ENCODE measurements around the gene TCF7. TPM values are rescaled to one million over a fixed set of nuclear protein-coding genes. Genes with fewer than 3 reads are reported as not detected.

Gene TCF7
- total RNA-seq, 1 donor from 2014 or later = 7.5 TPM

DNA sequence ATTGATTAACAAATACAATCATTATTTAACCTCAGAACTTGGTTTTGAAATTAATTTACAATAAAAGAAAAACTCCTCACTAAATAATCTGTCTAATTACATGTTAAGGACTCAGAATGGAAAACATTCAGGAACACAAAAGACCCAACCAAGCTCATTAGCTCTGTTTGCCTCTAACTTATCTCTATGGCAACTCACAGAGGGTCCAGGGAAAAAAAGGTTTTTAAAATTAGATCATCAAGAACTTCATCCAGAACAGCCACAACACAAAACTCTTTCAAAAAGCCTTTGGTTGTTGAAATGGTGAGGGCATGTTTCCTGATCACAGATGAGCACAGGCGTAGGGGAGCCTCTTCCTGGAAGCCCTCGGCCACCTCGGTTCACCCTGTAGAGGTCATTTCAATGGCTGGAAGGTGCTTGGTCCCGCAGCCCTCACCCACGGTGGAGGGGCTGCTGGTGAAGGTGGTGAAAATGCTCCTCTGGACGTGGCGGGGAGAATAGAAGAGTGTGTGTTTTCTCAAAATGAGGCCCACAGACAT lies 17.2 kb upstream of the TCF7 start:
- Mint-ChIP-seq H3K4me1 (peaks cover 12% of the 10 kb centered on the region), H3K27ac (no peak overlapping the region), H3K27me3 (ENCODE audit: low read depth) (peaks cover 13% of the 10 kb centered on the region), H3K36me3 (no peaks in the 10 kb centered on the region), H3K9me3 (no peaks in the 10 kb centered on the region), H3K4me3 (no peak overlapping the region)
- no peak for TF ChIP-seq CTCF (IDR thresholded peaks at IDR 0.05; ENCODE audit: unreplicated experiment)
- no peak for DNase-seq (ENCODE audit: low spot score in 2 of 2, unreplicated experiment in 2 of 2)

DNA sequence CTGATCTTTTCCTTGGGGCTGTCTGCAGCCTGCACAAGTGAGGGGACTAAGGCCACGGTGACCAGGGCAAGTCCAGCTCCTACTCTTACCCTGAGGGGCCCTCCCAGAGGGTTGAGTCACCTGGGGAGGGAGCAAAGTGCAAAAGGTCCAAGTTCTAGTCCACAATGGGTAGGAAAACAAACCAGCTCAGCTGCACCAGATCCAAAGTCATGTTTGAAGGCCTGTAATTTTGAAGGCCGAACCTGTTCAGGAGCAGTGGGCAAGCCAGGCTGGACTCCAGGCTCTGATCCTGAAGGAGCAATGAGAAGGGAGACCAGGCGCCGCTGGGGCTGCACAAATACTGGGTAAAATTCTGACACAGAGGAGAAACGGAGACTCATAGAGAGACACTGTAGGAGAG lies 15.8 kb upstream of the TCF7 start:
- TF ChIP-seq CTCF (IDR thresholded peaks at IDR 0.05; ENCODE audit: unreplicated experiment) = no peak
- no peaks in the 10 kb centered on the region for H3K36me3 Mint-ChIP-seq
- H3K4me1 Mint-ChIP-seq = peaks cover 12% of the 10 kb centered on the region
- no peaks in the 10 kb centered on the region for H3K9me3 Mint-ChIP-seq
- no peak overlapping the region for H3K27ac Mint-ChIP-seq
- no peak for DNase-seq (ENCODE audit: low spot score in 2 of 2, unreplicated experiment in 2 of 2)
- H3K4me3 Mint-ChIP-seq = no peak overlapping the region
- H3K27me3 Mint-ChIP-seq (ENCODE audit: low read depth) = peaks cover 10% of the 10 kb centered on the region

DNA sequence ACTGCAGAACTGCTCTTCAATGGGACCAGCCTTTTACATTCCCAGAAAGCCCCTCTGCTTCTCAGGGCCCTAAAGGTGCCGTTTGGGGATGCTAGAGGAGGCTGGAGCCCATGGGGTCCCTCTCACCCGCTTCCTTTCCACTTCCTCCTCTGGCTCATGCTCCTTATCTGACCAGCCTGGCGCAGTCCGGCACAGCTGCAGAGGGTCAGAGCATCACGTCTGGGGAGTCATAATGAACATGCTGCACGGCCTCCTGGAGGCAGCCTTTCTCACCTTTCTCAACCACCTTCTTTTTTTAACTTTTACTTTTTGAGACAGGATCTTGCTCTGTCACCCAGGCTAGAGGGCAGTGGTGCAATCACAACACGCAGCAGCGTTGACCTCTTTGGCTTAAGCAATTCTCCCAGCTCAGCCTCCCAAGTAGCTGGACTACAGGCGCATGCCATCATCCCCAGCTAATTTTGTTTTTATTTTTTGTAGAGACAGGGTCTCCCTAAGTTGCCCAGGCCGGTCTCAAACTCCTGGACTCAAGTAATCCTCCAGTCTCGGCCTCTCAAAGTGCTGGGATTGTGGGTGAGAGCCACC lies 15.1 kb upstream of the TCF7 start:
- peaks cover 12% of the 10 kb centered on the region for H3K4me1 Mint-ChIP-seq
- no peak for DNase-seq (ENCODE audit: low spot score in 2 of 2, unreplicated experiment in 2 of 2)
- no peaks in the 10 kb centered on the region for H3K36me3 Mint-ChIP-seq
- H3K4me3 Mint-ChIP-seq = no peak overlapping the region
- H3K9me3 Mint-ChIP-seq = no peaks in the 10 kb centered on the region
- no peak for TF ChIP-seq CTCF (IDR thresholded peaks at IDR 0.05; ENCODE audit: unreplicated experiment)
- no peak overlapping the region for H3K27ac Mint-ChIP-seq
- peaks cover 7% of the 10 kb centered on the region for H3K27me3 Mint-ChIP-seq (ENCODE audit: low read depth)

DNA sequence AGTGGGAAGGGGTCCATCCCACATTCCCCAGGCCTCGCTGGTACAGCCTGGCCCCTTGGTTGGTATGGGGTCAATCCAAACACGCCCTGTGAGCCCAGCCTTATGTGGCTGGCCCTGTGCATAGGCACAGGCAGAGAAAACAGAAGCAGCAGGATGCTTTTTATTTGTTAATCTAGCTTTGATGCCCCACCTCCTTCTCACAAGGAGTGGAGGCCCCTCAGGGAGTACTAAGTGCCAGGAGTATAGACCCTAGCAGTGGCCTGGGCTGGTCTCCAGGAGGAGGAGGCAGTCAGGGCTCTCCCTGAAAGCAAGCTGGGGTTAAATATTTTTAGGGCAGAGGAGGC lies 14.6 kb upstream of the TCF7 start:
- H3K4me1 Mint-ChIP-seq = peaks cover 12% of the 10 kb centered on the region
- no peaks in the 10 kb centered on the region for H3K36me3 Mint-ChIP-seq
- H3K27ac Mint-ChIP-seq = no peak overlapping the region
- no peak for DNase-seq (ENCODE audit: low spot score in 2 of 2, unreplicated experiment in 2 of 2)
- peaks cover 9% of the 10 kb centered on the region for H3K27me3 Mint-ChIP-seq (ENCODE audit: low read depth)
- no peak overlapping the region for H3K4me3 Mint-ChIP-seq
- H3K9me3 Mint-ChIP-seq = no peaks in the 10 kb centered on the region
- no peak for TF ChIP-seq CTCF (IDR thresholded peaks at IDR 0.05; ENCODE audit: unreplicated experiment)

- TF ChIP-seq CTCF (IDR thresholded peaks at IDR 0.05; ENCODE audit: unreplicated experiment) = no peak
- H3K4me3 Mint-ChIP-seq = no peak overlapping the region
- no peaks in the 10 kb centered on the region for H3K9me3 Mint-ChIP-seq
- no peak for DNase-seq (ENCODE audit: low spot score in 2 of 2, unreplicated experiment in 2 of 2)
- no peaks in the 10 kb centered on the region for H3K36me3 Mint-ChIP-seq
- peak overlapping the region; percentile 16 for H3K27ac Mint-ChIP-seq
- peaks cover 12% of the 10 kb centered on the region for H3K4me1 Mint-ChIP-seq
- peaks cover 11% of the 10 kb centered on the region for H3K27me3 Mint-ChIP-seq (ENCODE audit: low read depth)
Observed at GRCh38 chr5:134100283-134101091, 14.0 kb upstream of the TCF7 start.
